ENCODE results near the gene SEC63.
"Not testable (repeated sequence)": the region's sequence is repeated elsewhere in the genome, so short reads cannot be mapped to it uniquely, and the experiment has no call there.

SEC63 gene

GRCh38 chr6:107957909-107958688, at the start of gene SEC63:
Gene SEC63, minus strand, starts transcription at chr6:107958208. Its CDS starts 199 bp downstream, at chr6:107958009.
- DNase-seq (ENCODE audit: low read depth), result peak; percentile 96

- no peak for DNase-seq (ENCODE audit: low read depth)
Measured at GRCh38 chr6:108005961-108006360, 48.0 kb upstream of the SEC63 start.

- no peak for DNase-seq (ENCODE audit: low read depth)
Measured at GRCh38 chr6:108004861-108005260, 46.9 kb upstream of the SEC63 start.

GRCh38 chr6:108002365-108003221, 44.6 kb upstream of the SEC63 start:
- no peak for DNase-seq (ENCODE audit: low read depth)

- DNase-seq (ENCODE audit: low read depth), result no peak
Measured at GRCh38 chr6:108001696-108002231, 43.8 kb upstream of the SEC63 start.

- not testable (repeated sequence) for DNase-seq (ENCODE audit: low read depth)
Measured at GRCh38 chr6:108000259-108000658, 42.3 kb upstream of the SEC63 start.

- DNase-seq (ENCODE audit: low read depth), result no peak
Measured at GRCh38 chr6:107999341-107999740, 41.3 kb upstream of the SEC63 start.

- DNase-seq (ENCODE audit: low read depth), result no peak
Measured at GRCh38 chr6:107991772-107992550, 34.0 kb upstream of the SEC63 start.

GRCh38 chr6:107991061-107991460, 33.1 kb upstream of the SEC63 start:
- DNase-seq (ENCODE audit: low read depth), result no peak

GRCh38 chr6:107990587-107990986, 32.6 kb upstream of the SEC63 start:
- not testable (repeated sequence) for DNase-seq (ENCODE audit: low read depth)

- no peak for DNase-seq (ENCODE audit: low read depth)
Measured at GRCh38 chr6:107989166-107990094, 31.4 kb upstream of the SEC63 start.

- DNase-seq (ENCODE audit: low read depth), result no peak
Measured at GRCh38 chr6:107988570-107988969, 30.6 kb upstream of the SEC63 start.

GRCh38 chr6:107987805-107988204, 29.8 kb upstream of the SEC63 start:
- DNase-seq (ENCODE audit: low read depth), result no peak

GRCh38 chr6:107985701-107986100, 27.7 kb upstream of the SEC63 start:
- no peak for DNase-seq (ENCODE audit: low read depth)

- DNase-seq (ENCODE audit: low read depth), result no peak
Measured at GRCh38 chr6:107983811-107984210, 25.8 kb upstream of the SEC63 start.

- no peak for DNase-seq (ENCODE audit: low read depth)
Measured at GRCh38 chr6:107982486-107982885, 24.5 kb upstream of the SEC63 start.

GRCh38 chr6:107981695-107982094, 23.7 kb upstream of the SEC63 start:
- no peak for DNase-seq (ENCODE audit: low read depth)

GRCh38 chr6:107977283-107977682, 19.3 kb upstream of the SEC63 start:
- DNase-seq (ENCODE audit: low read depth), result no peak

- no peak for DNase-seq (ENCODE audit: low read depth)
Measured at GRCh38 chr6:107976155-107976783, 18.3 kb upstream of the SEC63 start.

GRCh38 chr6:107973594-107973993, 15.6 kb upstream of the SEC63 start:
- DNase-seq (ENCODE audit: low read depth), result no peak

All from activated T-cell treated with anti-CD3 and anti-CD28 coated beads for 24 hours (primary cell).